GM23338 (cell line): Measurements from ENCODE around the gene ANKRD40. TPM values are rescaled to one million over a fixed set of nuclear protein-coding genes. Genes with fewer than 3 reads are reported as not detected.

Experiments used
- ATAC-seq: fragments of 200-7000 bp; cut with Tn5 transposase; 3 replicates; pipeline ENCODE4 v1.9.1; 2020
- DNase-seq: peaks from one replicate; pipeline ENCODE4 v3.0.0-alpha.2; 2015; ENCODE audit warnings: low spot score
- H2AFZ ChIP-seq: fragments of 200-600 bp; sonication (generic); 2 replicates; pipeline ENCODE4 v1.8.0; 2016; ENCODE audit warnings: antibody characterized with exemption, mild to moderate bottlenecking, moderate library complexity
- H3F3A ChIP-seq: fragments of 200-600 bp; sonication (generic); replicated peaks from 2 replicates; pipeline ENCODE4 v1.8.0; 2017; ENCODE audit warnings: antibody characterized with exemption, mixed run types, low read depth
- H3K27ac ChIP-seq: fragments of 200-600 bp; sonication (generic); 2 replicates; pipeline ENCODE4 v1.6.1; 2016; ENCODE audit warnings: low read depth
- H3K27me3 ChIP-seq: fragments of 200-600 bp; sonication (generic); 2 replicates; pipeline ENCODE4 v1.8.0; 2016; ENCODE audit warnings: mild to moderate bottlenecking, mixed run types, moderate library complexity; ENCODE audit not compliant: insufficient read depth
- H3K36me3 ChIP-seq: fragments of 200-600 bp; sonication (generic); 2 replicates; pipeline ENCODE4 v1.8.0; 2016; ENCODE audit warnings: mild to moderate bottlenecking; ENCODE audit not compliant: insufficient read depth
- H3K4me1 ChIP-seq: fragments of 200-600 bp; sonication (generic); 2 replicates; pipeline ENCODE4 v1.8.0; 2016; ENCODE audit warnings: mild to moderate bottlenecking, moderate library complexity; ENCODE audit not compliant: insufficient read depth
- H3K4me2 ChIP-seq: fragments of 200-600 bp; sonication (generic); 2 replicates; pipeline ENCODE4 v1.7.1; 2017; ENCODE audit warnings: mixed run types
- H3K4me3 ChIP-seq: fragments of 200-600 bp; sonication (generic); 2 replicates; pipeline ENCODE4 v1.6.1; 2016; ENCODE audit warnings: mixed run types
- H3K79me2 ChIP-seq: fragments of 200-600 bp; sonication (generic); replicated peaks from 2 replicates; pipeline ENCODE4 v1.8.0; 2017; ENCODE audit warnings: mild to moderate bottlenecking; ENCODE audit not compliant: insufficient read depth
- H3K9me2 ChIP-seq: fragments of 200-600 bp; sonication (generic); 2 replicates; pipeline ENCODE4 v1.8.0; 2017; ENCODE audit not compliant: insufficient read depth
- H4K20me1 ChIP-seq: fragments of 200-600 bp; sonication (generic); replicated peaks from 2 replicates; pipeline ENCODE4 v1.8.0; 2017; ENCODE audit warnings: mild to moderate bottlenecking; ENCODE audit not compliant: insufficient read depth
- H3K27ac Mint-ChIP-seq: 2 replicates; pipeline ENCODE4 v1.8.0; 2020; ENCODE audit warnings: inconsistent platforms, mild to moderate bottlenecking, moderate library complexity, mixed read lengths
- H3K27me3 Mint-ChIP-seq: 3 replicates; pipeline ENCODE4 v1.8.0; 2022; ENCODE audit warnings: low read depth, mild to moderate bottlenecking, moderate library complexity, mixed read lengths, inconsistent platforms; ENCODE audit not compliant: insufficient read depth, poor library complexity
- H3K36me3 Mint-ChIP-seq: 3 replicates; pipeline ENCODE4 v1.8.0; 2021; ENCODE audit warnings: low read depth, mild to moderate bottlenecking, inconsistent platforms, moderate library complexity, mixed read lengths
- H3K4me1 Mint-ChIP-seq: 3 replicates; pipeline ENCODE4 v1.8.0; 2020; ENCODE audit warnings: mild to moderate bottlenecking, inconsistent platforms, mixed read lengths
- H3K4me3 Mint-ChIP-seq: 3 replicates; pipeline ENCODE4 v1.8.0; 2021; ENCODE audit warnings: moderate library complexity, mild to moderate bottlenecking, inconsistent platforms, mixed read lengths
- H3K9me3 Mint-ChIP-seq: 3 replicates; pipeline ENCODE4 v1.8.0; 2020; ENCODE audit warnings: moderate library complexity, mild to moderate bottlenecking, inconsistent platforms, mixed read lengths
- CTCF ChIP-seq, 2 experiments: fragments of 200-600 bp in 1 of 2; sonication (generic) in 1 of 2; conservative IDR thresholded peaks; 2 replicates each; pipeline versions ENCODE4 v1.5.1 to v1.6.1; 2016 to 2017; ENCODE audit warnings: antibody characterized with exemption in 2 of 2, low read depth in 2 of 2, mild to moderate bottlenecking in 2 of 2, moderate library complexity in 1 of 2
- EZH2phosphoT487 ChIP-seq: fragments of 200-600 bp; sonication (generic); IDR thresholded peaks from one replicate; pipeline ENCODE4 v1.8.1; 2018; ENCODE audit warnings: antibody characterized with exemption; ENCODE audit not compliant: unreplicated experiment
- NANOG ChIP-seq: IDR thresholded peaks from 2 replicates; pipeline ENCODE4 v1.6.1; 2016; ENCODE audit warnings: antibody characterized with exemption, borderline replicate concordance
- STAT1 ChIP-seq: IDR thresholded peaks from one replicate; pipeline ENCODE4 v1.6.1; 2016; ENCODE audit warnings: antibody characterized with exemption; ENCODE audit not compliant: unreplicated experiment
- ZNF331 ChIP-seq: fragments of 250-450 bp; sonication (Bioruptor Pico); IDR thresholded peaks from 2 replicates; pipeline ENCODE4 v1.5.0; 2020; ENCODE audit warnings: low read depth, mild to moderate bottlenecking, moderate library complexity
- polyA plus RNA-seq: library from polyadenylated mRNA; unstranded; fragments of >200 nt; fragmentation: Nextera tagmentation; extraction: Ambion mirVana; gene quantifications from 2 replicates; pipeline ENCODE4 v1.2.1, GENCODE V29; 2016
- total RNA-seq: library from RNA; depleted of rRNA; stranded (reverse); fragments of >200 nt; shearing (Covaris generic); gene quantifications from 2 replicates; pipeline ENCODE4 v1.2.3, GENCODE V29; 2014
- TF ChIP-seq, protein P1 (sequence below): IDR thresholded peaks from one replicate; pipeline ENCODE4 v1.6.1; 2018; ENCODE audit warnings: antibody characterized with exemption; ENCODE audit not compliant: unreplicated experiment
- TF ChIP-seq, protein P2 (sequence below): IDR thresholded peaks from 2 replicates; pipeline ENCODE4 v1.6.1; 2016; ENCODE audit warnings: antibody characterized with exemption
- TF ChIP-seq, protein P3 (sequence below): fragments of 250-450 bp; sonication (Bioruptor Pico); IDR thresholded peaks from 2 replicates; pipeline ENCODE4 v1.5.0; 2020; ENCODE audit warnings: mild to moderate bottlenecking, moderate library complexity

Gene ANKRD40
- total and polyA plus RNA-seq, 2 experiments from 2014 or later = 19.0 to 42.1 TPM

GRCh38 chr17:50699410-50699809 is 8.3 kb downstream of the ANKRD40 start (continued):
- TF ChIP-seq, protein P1, sequence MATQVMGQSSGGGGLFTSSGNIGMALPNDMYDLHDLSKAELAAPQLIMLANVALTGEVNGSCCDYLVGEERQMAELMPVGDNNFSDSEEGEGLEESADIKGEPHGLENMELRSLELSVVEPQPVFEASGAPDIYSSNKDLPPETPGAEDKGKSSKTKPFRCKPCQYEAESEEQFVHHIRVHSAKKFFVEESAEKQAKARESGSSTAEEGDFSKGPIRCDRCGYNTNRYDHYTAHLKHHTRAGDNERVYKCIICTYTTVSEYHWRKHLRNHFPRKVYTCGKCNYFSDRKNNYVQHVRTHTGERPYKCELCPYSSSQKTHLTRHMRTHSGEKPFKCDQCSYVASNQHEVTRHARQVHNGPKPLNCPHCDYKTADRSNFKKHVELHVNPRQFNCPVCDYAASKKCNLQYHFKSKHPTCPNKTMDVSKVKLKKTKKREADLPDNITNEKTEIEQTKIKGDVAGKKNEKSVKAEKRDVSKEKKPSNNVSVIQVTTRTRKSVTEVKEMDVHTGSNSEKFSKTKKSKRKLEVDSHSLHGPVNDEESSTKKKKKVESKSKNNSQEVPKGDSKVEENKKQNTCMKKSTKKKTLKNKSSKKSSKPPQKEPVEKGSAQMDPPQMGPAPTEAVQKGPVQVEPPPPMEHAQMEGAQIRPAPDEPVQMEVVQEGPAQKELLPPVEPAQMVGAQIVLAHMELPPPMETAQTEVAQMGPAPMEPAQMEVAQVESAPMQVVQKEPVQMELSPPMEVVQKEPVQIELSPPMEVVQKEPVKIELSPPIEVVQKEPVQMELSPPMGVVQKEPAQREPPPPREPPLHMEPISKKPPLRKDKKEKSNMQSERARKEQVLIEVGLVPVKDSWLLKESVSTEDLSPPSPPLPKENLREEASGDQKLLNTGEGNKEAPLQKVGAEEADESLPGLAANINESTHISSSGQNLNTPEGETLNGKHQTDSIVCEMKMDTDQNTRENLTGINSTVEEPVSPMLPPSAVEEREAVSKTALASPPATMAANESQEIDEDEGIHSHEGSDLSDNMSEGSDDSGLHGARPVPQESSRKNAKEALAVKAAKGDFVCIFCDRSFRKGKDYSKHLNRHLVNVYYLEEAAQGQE = no peak
- TF ChIP-seq NANOG (no peak), ZNF331 (CRISPR knock-in tag) (no peak), CTCF (conservative IDR thresholded peaks at IDR 0.05; ENCODE audit: low read depth in 2 of 2) (no peak)
- TF ChIP-seq, protein P2, sequence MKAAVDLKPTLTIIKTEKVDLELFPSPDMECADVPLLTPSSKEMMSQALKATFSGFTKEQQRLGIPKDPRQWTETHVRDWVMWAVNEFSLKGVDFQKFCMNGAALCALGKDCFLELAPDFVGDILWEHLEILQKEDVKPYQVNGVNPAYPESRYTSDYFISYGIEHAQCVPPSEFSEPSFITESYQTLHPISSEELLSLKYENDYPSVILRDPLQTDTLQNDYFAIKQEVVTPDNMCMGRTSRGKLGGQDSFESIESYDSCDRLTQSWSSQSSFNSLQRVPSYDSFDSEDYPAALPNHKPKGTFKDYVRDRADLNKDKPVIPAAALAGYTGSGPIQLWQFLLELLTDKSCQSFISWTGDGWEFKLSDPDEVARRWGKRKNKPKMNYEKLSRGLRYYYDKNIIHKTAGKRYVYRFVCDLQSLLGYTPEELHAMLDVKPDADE = no peak

DNA sequence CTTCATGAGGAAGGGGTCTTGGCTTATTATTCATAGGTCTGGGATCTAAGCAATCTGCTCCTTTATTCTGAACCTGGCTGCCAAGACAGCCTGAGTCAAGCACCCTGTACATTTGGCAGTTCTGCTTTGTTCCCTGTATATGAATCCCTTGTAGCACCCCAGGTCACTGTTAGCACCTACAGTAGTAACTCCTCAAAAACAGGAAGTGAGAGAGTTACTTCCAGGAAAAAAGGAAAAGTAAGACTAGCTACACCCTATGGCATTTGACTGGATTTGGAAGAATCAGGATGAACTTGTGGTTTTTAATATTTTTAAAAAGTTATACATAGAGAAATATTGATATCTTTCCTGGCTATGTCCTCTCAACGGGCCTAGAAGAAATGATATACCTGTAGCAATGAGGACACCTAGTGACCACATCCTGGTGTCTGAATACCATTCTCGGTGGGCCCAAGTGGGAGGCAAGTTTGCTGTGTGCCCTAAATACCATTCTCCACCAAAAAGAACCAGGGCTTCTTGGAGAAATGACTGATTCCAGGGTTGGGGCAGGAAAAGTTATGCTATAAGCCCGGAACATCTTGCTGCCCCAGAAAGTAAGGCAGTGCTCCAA is 9.9 kb downstream of the ANKRD40 start:
- H3K4me3 Mint-ChIP-seq = no peak overlapping the region
- Histone ChIP-seq H3K27me3 (no peaks in the 10 kb centered on the region), H3F3A (peaks cover 6% of the 10 kb centered on the region; the same call in 1 of the 2 replicates), H3K27ac (no peak overlapping the region), H3K36me3 (peaks cover 45% of the 10 kb centered on the region), H3K4me2 (no peak overlapping the region), H3K79me2 (peaks cover 21% of the 10 kb centered on the region), H3K4me1 (no peaks in the 10 kb centered on the region), H2AFZ (no peak overlapping the region), H3K9me2 (no peaks in the 10 kb centered on the region), H4K20me1 (peaks cover 21% of the 10 kb centered on the region), H3K4me3 (no peak overlapping the region)
- peaks cover 70% of the 10 kb centered on the region for H3K36me3 Mint-ChIP-seq
- H3K27me3 Mint-ChIP-seq = no peaks in the 10 kb centered on the region
- H3K9me3 Mint-ChIP-seq = no peaks in the 10 kb centered on the region
- no peak for ATAC-seq
- H3K27ac Mint-ChIP-seq = no peak overlapping the region
- H3K4me1 Mint-ChIP-seq = no peaks in the 10 kb centered on the region
- DNase-seq = no peak
- TF ChIP-seq CTCF (conservative IDR thresholded peaks at IDR 0.05; ENCODE audit: low read depth in 2 of 2) = peak in 1 of 2 experiments; percentile 39; a peak in 2 of 4 replicates
- TF ChIP-seq STAT1 = no peak
- no peak for TF ChIP-seq EZH2phosphoT487
- TF ChIP-seq, protein P3, sequence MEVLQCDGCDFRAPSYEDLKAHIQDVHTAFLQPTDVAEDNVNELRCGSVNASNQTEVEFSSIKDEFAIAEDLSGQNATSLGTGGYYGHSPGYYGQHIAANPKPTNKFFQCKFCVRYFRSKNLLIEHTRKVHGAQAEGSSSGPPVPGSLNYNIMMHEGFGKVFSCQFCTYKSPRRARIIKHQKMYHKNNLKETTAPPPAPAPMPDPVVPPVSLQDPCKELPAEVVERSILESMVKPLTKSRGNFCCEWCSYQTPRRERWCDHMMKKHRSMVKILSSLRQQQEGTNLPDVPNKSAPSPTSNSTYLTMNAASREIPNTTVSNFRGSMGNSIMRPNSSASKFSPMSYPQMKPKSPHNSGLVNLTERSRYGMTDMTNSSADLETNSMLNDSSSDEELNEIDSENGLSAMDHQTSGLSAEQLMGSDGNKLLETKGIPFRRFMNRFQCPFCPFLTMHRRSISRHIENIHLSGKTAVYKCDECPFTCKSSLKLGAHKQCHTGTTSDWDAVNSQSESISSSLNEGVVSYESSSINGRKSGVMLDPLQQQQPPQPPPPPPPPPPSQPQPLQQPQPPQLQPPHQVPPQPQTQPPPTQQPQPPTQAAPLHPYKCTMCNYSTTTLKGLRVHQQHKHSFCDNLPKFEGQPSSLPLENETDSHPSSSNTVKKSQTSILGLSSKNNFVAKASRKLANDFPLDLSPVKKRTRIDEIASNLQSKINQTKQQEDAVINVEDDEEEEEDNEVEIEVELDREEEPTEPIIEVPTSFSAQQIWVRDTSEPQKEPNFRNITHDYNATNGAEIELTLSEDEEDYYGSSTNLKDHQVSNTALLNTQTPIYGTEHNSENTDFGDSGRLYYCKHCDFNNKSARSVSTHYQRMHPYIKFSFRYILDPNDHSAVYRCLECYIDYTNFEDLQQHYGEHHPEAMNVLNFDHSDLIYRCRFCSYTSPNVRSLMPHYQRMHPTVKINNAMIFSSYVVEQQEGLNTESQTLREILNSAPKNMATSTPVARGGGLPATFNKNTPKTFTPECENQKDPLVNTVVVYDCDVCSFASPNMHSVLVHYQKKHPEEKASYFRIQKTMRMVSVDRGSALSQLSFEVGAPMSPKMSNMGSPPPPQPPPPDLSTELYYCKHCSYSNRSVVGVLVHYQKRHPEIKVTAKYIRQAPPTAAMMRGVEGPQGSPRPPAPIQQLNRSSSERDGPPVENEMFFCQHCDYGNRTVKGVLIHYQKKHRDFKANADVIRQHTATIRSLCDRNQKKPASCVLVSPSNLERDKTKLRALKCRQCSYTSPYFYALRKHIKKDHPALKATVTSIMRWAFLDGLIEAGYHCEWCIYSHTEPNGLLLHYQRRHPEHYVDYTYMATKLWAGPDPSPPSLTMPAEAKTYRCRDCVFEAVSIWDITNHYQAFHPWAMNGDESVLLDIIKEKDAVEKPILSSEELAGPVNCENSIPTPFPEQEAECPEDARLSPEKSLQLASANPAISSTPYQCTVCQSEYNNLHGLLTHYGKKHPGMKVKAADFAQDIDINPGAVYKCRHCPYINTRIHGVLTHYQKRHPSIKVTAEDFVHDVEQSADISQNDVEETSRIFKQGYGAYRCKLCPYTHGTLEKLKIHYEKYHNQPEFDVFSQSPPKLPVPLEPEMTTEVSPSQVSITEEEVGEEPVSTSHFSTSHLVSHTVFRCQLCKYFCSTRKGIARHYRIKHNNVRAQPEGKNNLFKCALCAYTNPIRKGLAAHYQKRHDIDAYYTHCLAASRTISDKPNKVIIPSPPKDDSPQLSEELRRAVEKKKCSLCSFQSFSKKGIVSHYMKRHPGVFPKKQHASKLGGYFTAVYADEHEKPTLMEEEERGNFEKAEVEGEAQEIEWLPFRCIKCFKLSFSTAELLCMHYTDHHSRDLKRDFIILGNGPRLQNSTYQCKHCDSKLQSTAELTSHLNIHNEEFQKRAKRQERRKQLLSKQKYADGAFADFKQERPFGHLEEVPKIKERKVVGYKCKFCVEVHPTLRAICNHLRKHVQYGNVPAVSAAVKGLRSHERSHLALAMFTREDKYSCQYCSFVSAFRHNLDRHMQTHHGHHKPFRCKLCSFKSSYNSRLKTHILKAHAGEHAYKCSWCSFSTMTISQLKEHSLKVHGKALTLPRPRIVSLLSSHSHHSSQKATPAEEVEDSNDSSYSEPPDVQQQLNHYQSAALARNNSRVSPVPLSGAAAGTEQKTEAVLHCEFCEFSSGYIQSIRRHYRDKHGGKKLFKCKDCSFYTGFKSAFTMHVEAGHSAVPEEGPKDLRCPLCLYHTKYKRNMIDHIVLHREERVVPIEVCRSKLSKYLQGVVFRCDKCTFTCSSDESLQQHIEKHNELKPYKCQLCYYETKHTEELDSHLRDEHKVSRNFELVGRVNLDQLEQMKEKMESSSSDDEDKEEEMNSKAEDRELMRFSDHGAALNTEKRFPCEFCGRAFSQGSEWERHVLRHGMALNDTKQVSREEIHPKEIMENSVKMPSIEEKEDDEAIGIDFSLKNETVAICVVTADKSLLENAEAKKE (CRISPR knock-in tag) = no peak
